Muscle of back (tissue), 11 donors: ENCODE measurements around the gene NOMO2. TPM values are rescaled to one million over a fixed set of nuclear protein-coding genes. Genes with fewer than 3 reads are reported as not detected.
"Not testable (repeated sequence)": the region's sequence is repeated elsewhere in the genome, so short reads cannot be mapped to it uniquely, and the experiment has no call there.

Experiments used
- DNase-seq, 3 donors: peaks; one replicate each; pipeline versions ENCODE4 v3.0.0 to v3.0.0-alpha.2; 2013
- polyA plus RNA-seq, 10 donors: library from polyadenylated mRNA; unstranded; fragments of 120-200 nt; gene quantifications; one replicate each; pipeline ENCODE4 v1.2.1, GENCODE V29; 2013; ENCODE audit not compliant: insufficient read length in 10 of 10

The NOMO2 gene
- polyA plus RNA-seq, 10 donors, result 29.4 to 95.6 (median 61.7) TPM

DNA sequence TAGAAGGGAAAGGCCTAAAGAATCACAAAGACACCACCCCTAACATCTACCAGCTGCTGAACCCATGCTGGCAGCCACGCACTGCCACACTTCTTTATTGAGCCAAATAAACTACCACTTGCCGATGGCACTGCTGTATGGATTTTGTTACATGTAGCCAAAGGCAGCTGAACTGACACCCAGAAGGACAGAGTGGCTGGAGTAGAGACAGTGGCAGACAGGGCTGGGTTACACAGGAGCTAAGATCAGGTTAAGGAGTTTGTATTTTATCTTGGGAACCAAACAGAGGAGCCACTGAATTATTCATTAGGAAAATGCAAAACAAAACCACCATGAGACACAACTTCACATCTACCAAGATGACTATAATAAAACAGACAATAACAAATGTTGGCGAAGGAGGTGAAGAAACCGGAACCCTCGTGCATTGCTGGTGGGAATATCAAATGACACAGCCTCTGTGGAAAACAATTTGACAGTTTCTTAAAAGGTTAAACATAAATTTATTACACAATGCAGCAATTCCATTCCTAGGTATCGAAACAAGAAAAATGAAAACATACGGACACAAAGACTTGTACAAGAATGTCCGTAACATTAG is 35.9 kb downstream of the NOMO2 start:
- DNase-seq, result not testable (repeated sequence)

DNA sequence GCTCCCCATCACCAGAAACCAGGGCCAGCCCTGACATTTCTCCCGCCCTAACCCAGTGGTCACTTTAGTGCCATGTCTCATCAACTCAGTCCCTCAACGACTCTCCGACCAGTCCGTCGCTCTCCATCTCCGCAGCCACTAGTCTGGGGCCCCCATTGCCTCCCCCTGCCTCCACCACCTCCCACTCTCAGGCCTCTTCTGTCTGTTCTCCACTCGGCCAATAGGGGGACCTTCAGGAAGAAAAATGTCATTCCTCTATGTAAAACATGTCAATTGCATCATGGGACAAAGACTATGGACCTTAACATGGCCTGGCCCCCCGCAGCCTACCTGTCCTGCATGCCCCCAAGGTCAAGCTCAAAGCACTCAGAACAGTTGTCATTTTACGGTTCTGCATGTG is 39.3 kb downstream of the NOMO2 start:
- DNase-seq, result not testable (repeated sequence)

- DNase-seq, result not testable (repeated sequence)
Observed at GRCh38 chr16:18521445-18522181, 40.3 kb downstream of the NOMO2 start.

DNA sequence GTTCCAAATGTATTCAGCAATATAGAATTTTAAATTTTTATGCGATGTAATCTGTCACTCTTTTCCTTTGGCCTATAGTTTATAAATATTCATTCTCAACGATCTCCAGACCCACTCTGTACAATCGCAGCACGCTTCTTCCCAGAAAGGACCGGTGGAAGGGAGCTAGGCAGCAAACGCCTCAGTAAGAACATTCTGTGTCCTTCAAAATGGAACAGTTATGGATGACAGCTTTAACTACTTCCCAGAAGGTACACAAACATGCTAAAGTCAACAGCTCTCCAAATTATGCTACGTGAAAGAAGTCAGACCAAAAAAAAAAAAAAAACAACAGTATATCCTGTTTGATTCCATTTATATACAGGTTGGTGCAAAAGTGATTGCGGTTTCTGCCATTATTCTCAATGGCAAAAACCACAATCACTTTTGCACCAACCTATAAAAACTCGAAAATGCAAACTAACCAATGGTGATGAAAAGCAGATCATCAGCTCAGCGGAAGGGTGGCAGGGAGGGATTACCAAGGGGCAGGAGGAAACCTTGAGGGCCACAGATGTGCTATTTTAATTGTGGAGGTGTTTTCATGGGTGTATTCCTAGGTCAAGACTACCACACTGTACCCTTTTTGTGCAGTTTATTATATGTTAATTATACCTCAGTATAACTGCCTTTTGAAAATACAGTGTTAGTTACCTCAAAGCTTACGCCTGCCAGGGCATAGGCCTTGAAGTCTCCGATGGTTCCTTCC is 43.2 kb downstream of the NOMO2 start:
- DNase-seq, result not testable (repeated sequence)

DNA sequence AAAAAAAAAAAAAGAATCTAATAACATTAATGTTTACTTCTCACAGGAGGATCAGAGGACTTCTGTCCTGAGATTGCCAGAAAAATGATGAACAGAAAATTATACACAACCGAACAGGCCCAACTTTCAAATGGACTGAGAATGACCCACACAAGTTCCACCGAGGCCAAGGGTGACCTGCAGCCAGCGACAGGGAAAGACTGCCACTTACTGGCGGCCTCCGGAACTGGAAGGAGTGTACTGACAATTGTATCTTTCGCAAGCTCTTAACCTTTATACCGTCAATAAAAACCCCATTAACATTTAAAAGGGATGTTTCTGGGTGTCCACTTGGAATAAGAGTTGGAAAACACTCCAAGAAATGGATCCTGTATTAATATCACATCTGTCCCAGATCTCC is 63.5 kb downstream of the NOMO2 start:
- not testable (repeated sequence) for DNase-seq

- not testable (repeated sequence) for DNase-seq
Observed at GRCh38 chr16:18497032-18497431, 64.9 kb downstream of the NOMO2 start.

DNA sequence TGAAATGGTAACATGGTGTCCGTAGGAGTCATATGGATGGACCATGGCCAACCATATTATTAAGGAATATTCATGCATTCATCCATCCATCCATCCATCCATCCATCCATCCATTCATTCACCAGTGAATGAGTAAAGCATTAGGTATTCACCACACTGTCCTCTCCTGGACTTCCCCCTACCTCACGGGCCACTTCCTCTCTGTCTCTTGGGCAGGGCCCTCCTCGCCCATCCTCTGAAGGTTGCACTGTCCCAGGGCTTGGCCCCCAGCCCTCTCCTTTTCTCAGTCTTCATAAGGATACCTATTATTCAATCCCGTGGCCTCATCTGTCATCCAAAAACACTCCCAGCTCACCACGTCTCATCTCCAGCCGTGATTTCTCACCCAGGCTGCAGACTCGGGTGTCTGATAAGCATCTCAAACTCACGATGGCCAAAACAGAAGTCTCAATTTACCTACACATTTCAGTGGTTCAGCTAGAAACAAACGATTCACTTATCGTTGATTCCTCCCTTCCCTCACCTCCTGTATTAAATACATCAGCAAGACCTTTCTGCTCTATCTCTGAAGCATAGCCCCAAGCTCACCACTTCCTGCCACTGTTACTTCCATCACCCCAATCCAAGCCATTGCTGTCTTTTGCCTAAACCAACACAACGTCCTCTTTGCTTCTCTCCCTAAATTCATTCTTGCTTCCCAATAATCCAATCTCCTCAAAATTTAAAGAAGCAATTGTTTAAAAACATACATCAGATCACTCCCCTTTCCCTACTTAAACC is 69.6 kb downstream of the NOMO2 start:
- not testable (repeated sequence) for DNase-seq

GRCh38 chr16:18436025-18436424 is 125.9 kb downstream of the NOMO2 start:
- DNase-seq, result not testable (repeated sequence)

DNA sequence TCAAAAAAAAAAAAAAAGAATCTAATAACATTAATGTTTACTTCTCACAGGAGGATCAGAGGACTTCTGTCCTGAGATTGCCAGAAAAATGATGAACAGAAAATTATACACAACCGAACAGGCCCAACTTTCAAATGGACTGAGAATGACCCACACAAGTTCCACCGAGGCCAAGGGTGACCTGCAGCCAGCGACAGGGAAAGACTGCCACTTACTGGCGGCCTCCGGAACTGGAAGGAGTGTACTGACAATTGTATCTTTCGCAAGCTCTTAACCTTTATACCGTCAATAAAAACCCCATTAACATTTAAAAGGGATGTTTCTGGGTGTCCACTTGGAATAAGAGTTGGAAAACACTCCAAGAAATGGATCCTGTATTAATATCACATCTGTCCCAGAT is 146.1 kb downstream of the NOMO2 start:
- DNase-seq, result not testable (repeated sequence)

DNA sequence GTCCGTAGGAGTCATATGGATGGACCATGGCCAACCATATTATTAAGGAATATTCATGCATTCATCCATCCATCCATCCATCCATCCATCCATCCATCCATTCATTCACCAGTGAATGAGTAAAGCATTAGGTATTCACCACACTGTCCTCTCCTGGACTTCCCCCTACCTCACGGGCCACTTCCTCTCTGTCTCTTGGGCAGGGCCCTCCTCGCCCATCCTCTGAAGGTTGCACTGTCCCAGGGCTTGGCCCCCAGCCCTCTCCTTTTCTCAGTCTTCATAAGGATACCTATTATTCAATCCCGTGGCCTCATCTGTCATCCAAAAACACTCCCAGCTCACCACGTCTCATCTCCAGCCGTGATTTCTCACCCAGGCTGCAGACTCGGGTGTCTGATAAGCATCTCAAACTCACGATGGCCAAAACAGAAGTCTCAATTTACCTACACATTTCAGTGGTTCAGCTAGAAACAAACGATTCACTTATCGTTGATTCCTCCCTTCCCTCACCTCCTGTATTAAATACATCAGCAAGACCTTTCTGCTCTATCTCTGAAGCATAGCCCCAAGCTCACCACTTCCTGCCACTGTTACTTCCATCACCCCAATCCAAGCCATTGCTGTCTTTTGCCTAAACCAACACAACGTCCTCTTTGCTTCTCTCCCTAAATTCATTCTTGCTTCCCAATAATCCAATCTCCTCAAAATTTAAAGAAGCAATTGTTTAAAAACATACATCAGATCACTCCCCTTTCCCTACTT is 152.2 kb downstream of the NOMO2 start:
- DNase-seq, result not testable (repeated sequence)

- DNase-seq, result not testable (repeated sequence)
Observed at GRCh38 chr16:18401851-18402657, 159.8 kb downstream of the NOMO2 start.

- not testable (repeated sequence) for DNase-seq
Observed at GRCh38 chr16:18401159-18401558, 160.7 kb downstream of the NOMO2 start.

DNA sequence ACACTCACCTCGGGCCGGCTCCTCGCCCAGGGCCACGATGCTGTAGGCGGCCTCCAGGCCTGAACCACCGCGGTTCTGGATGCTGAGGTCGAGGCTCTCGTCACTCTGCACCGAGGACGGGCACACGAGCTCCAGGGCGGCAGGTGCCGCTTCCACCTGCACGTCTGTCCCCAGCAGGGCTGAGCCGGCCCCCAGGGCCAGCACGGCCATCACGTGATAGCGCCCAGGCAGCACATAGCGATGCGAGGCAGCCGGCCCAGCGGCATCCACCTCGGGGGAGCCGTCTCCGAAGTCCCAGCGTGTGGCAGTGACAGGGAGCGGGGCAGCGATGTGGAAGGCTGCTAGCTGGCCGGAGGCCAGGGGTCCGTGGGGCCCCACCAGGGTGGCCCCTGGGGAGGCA is 167.5 kb downstream of the NOMO2 start:
- not testable (repeated sequence) for DNase-seq

DNA sequence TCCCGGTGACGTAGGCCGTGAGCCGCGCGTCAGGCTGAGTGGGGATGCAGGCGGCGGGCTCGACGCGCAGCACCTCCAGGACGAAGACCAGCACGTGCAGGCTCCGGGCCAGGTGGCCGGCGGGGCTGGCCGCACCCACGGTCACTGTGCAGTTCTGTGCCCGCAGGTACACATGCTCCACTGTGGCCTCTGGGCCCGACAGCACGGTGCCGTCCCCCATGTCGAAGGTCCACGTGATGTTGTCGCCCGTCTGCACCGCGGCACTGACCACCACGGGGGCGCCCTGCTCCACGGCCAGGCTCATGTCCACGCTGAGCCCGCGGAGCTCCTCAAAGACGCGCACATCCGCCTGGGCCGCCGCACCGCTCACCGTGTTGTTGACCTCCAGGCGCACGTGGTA is 174.1 kb downstream of the NOMO2 start:
- not testable (repeated sequence) for DNase-seq

DNA sequence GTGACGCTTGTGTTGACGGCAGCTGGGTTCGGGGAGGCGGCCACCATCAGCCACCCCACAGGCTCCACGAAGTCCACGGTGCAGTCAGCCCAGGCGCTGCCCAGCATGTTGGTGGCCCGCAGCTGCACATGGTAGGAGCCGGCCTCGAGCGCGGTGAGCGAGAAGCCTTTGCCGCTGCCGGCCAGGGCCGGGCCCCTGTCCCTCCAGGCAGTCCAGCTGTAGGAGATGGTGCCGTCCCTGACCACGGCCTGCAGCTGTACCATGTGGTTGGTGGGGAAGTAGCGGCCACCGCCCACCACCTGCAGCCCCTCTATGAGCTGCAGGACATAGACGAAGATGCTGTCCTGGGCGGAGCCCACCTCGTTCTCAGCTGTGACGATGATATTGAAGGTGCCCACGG is 175.4 kb downstream of the NOMO2 start:
- not testable (repeated sequence) for DNase-seq

DNA sequence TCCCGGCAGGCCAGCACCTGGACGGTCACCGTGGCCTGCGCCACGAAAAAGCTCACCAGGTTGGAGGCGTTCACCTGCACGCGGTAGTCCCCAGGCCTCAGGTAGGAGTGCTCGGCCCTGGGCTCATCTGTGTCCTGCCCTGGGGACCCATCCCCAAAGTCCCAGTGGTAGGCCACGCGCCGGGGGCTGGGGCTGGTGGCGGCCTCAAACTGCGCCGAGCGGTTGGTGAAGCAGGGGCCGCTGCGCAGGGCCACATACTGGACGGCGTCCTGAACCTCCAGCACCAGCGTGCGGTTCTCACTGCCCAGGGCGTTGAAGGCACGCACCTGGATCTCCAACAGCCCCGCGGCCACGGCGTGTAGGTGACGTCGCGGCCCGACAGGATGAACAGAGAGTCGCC is 176.6 kb downstream of the NOMO2 start:
- not testable (repeated sequence) for DNase-seq

DNA sequence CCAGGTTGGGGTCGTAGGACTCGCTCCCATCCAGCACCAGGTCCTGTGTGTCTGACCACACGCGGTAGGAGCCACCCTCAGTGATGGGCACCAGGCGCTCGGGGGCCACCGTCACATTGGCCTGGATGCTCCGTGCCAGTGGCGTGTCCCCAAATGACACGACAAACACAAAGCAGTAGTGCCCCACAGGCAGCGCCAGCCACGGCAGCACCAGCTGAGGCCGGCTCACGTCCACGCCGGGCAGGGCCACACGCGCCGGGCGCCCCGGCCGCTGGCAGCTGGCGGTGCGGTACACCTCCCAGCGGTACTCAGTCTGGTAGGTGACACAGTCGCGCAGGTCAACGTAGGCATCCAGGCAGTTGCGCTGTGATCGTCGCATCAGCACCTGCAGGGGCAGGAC is 177.0 kb downstream of the NOMO2 start:
- not testable (repeated sequence) for DNase-seq

GRCh38 chr16:18384098-18384636 is 177.7 kb downstream of the NOMO2 start:
- not testable (repeated sequence) for DNase-seq

GRCh38 chr16:18382696-18383095 is 179.2 kb downstream of the NOMO2 start:
- DNase-seq, result not testable (repeated sequence)
